K562 (cell line): ENCODE data around the gene ABCB10. TPM values are rescaled to one million over a fixed set of nuclear protein-coding genes. Genes with fewer than 3 reads are reported as not detected.

ENCODE experiments used
- ATAC-seq: fragments of 200-7000 bp; cut with Tn5 transposase; 3 replicates; pipeline ENCODE4 v1.9.1; 2020; ENCODE audit warnings: moderate library complexity
- BruUV-seq: library from RNA; stranded (reverse); fragments of 400-500 nt; replicated peaks from 2 replicates; lab custom pipeline; 2021; lab: Mats Ljungman, UMichigan
- CTCF ChIA-PET: fragments of 300-600 bp; formaldehyde crosslinking; extraction: SDS; loops from one replicate; lab custom pipeline; 2021; ENCODE audit warnings: low intra/inter-chr PET ratio; lab: Yijun Ruan, JAX
- POLR2A ChIA-PET: fragments of 300-600, 350-650 bp; sonication (Branson Sonifier 250); formaldehyde crosslinking; extraction: SDS; loops from one replicate; lab custom pipeline; 2021; ENCODE audit warnings: antibody characterized with exemption, inconsistent platforms; lab: Yijun Ruan, JAX
- DNase-seq, 4 experiments: peaks; one replicate each; pipeline versions ENCODE4 v3.0.0 to v3.0.0-alpha.2; 2011 to 2018; ENCODE audit warnings: low spot score in 3 of 4, mixed read lengths in 3 of 4; ENCODE audit errors: extremely low read depth in 1 of 4
- FAIRE-seq: peaks from 2 replicates; lab custom pipeline; 2011; peaks lifted over from hg19 to GRCh38; lab: Jason Lieb, UNC
- H2AFZ ChIP-seq: 2 replicates; pipeline ENCODE4 v1.6.0; 2011; ENCODE audit warnings: low read depth, low read length, control low read depth, inconsistent platforms
- H3K27ac ChIP-seq: fragments of 200-600 bp; 3 replicates; pipeline ENCODE4 v1.8.0; 2011; ENCODE audit warnings: low read depth, mild to moderate bottlenecking, control low read depth, inconsistent platforms, low read length, moderate library complexity, mixed read lengths; ENCODE audit errors: extremely low read depth
- H3K27me3 ChIP-seq, 2 experiments: fragments of 300-600 bp in 1 of 2; 2 replicates in 1 of 2; 3 replicates in 1 of 2; pipeline versions ENCODE4 v1.6.0 to v1.8.0; 2011; ENCODE audit warnings: inconsistent platforms in 2 of 2, low read length in 2 of 2, mild to moderate bottlenecking in 1 of 2, mixed read lengths in 1 of 2, moderate library complexity in 1 of 2; ENCODE audit not compliant: control insufficient read depth in 2 of 2, insufficient read depth in 2 of 2
- H3K36me3 ChIP-seq: fragments of 300-600 bp; 3 replicates; pipeline ENCODE4 v1.8.0; 2011; ENCODE audit warnings: mild to moderate bottlenecking, low read length, inconsistent platforms; ENCODE audit not compliant: control insufficient read depth, insufficient read depth
- H3K4me1 ChIP-seq, 2 experiments: fragments of 200-600 bp in 1 of 2; replicated peaks in 1 of 2; 2 replicates in 1 of 2; 3 replicates in 1 of 2; pipeline versions ENCODE4 v1.5.1 to v1.8.0; 2011; ENCODE audit warnings: inconsistent platforms in 2 of 2, low read length in 2 of 2, mild to moderate bottlenecking in 1 of 2, mixed read lengths in 1 of 2, moderate library complexity in 1 of 2; ENCODE audit not compliant: control insufficient read depth in 2 of 2, insufficient read depth in 2 of 2
- H3K4me2 ChIP-seq: 2 replicates; pipeline ENCODE4 v1.6.1; 2011; ENCODE audit warnings: low read length, control low read depth, inconsistent platforms, mixed read lengths; ENCODE audit not compliant: insufficient read depth
- H3K4me3 ChIP-seq: fragments of 200-600 bp; sonication (generic), shearing (Covaris generic); 2 replicates; pipeline ENCODE4 v1.5.1; 2016; ENCODE audit warnings: control low read depth, inconsistent platforms
- H3K79me2 ChIP-seq: fragments of 200-600 bp; 3 replicates; pipeline ENCODE4 v1.8.0; 2011; ENCODE audit warnings: low read length, inconsistent platforms; ENCODE audit not compliant: control insufficient read depth, insufficient read depth
- H3K9ac ChIP-seq, 2 experiments: 2 replicates each; pipeline versions ENCODE4 v1.6.0 to v1.6.1; 2011; ENCODE audit warnings: low read depth in 2 of 2, low read length in 2 of 2, control low read depth in 1 of 2, inconsistent platforms in 1 of 2, mild to moderate bottlenecking in 1 of 2, mixed read lengths in 1 of 2; ENCODE audit not compliant: insufficient read depth in 1 of 2
- H3K9me1 ChIP-seq: one replicate; pipeline ENCODE4 v1.6.0; 2011; ENCODE audit warnings: inconsistent platforms, mild to moderate bottlenecking, low read length, moderate library complexity; ENCODE audit not compliant: control insufficient read depth, insufficient read depth
- H3K9me3 ChIP-seq: replicated peaks from 2 replicates; pipeline ENCODE4 v1.5.1; 2011; ENCODE audit warnings: low read depth, low read length, inconsistent platforms; ENCODE audit not compliant: control insufficient read depth, insufficient read depth
- H4K20me1 ChIP-seq: replicated peaks from 2 replicates; pipeline ENCODE4 v1.6.1; 2011; ENCODE audit warnings: low read length, inconsistent platforms, mixed read lengths; ENCODE audit not compliant: control insufficient read depth, insufficient read depth
- CREB5 ChIP-seq: fragments of 250-450 bp; sonication (Bioruptor Pico); IDR thresholded peaks from 2 replicates; pipeline ENCODE4 v1.5.0; 2020; ENCODE audit warnings: mild to moderate bottlenecking
- DMBX1 ChIP-seq: fragments of 250-450 bp; sonication (Bioruptor Pico); IDR thresholded peaks from 2 replicates; pipeline ENCODE4 v1.8.0; 2022; ENCODE audit warnings: inconsistent platforms, mild to moderate bottlenecking, moderate library complexity, borderline replicate concordance
- ERF ChIP-seq: fragments of 450-650 bp; formaldehyde crosslinking; IDR thresholded peaks from 2 replicates; pipeline ENCODE4 v1.4.0; 2020; ENCODE audit warnings: mild to moderate bottlenecking, mixed read lengths
- HCFC1 ChIP-seq: IDR thresholded peaks from 2 replicates; pipeline ENCODE4 v1.6.1; 2012; ENCODE audit warnings: low read depth, low read length, improper control_type of control experiment
- HNRNPUL1 ChIP-seq: fragments of 200-400 bp; formaldehyde crosslinking; IDR thresholded peaks from 2 replicates; pipeline ENCODE4 v1.6.1; 2017; ENCODE audit warnings: low read length
- MYBL2 ChIP-seq, 2 experiments: fragments of 450-650 bp in 1 of 2; sonication (generic) in 1 of 2; formaldehyde crosslinking in 1 of 2; IDR thresholded peaks; 2 replicates each; pipeline versions ENCODE4 v1.6.1 to v1.8.1; 2017 to 2022; ENCODE audit warnings: borderline replicate concordance in 1 of 2, inconsistent platforms in 1 of 2, low read depth in 1 of 2, mild to moderate bottlenecking in 1 of 2, missing genetic modification reagents in 1 of 2, moderate library complexity in 1 of 2
- NRF1 ChIP-seq, 2 experiments: fragments of 450-650 bp; IDR thresholded peaks in 1 of 2; conservative IDR thresholded peaks in 1 of 2; 2 replicates each; pipeline ENCODE4 v1.6.1; 2014; ENCODE audit warnings: mild to moderate bottlenecking in 2 of 2
- RERE ChIP-seq: sonication (generic); formaldehyde crosslinking; IDR thresholded peaks from 2 replicates; pipeline ENCODE4 v1.8.0; 2023; ENCODE audit warnings: missing genetic modification reagents, mild to moderate bottlenecking, borderline replicate concordance
- TAF1 ChIP-seq: IDR thresholded peaks from 2 replicates; pipeline ENCODE4 v1.6.1; 2011; ENCODE audit warnings: mild to moderate bottlenecking, low read length, moderate library complexity; ENCODE audit not compliant: insufficient read depth, control insufficient read depth, severe bottlenecking; ENCODE audit errors: extremely low read depth
- ZKSCAN8 ChIP-seq: fragments of 200-800 bp; sonication (Bioruptor generic); IDR thresholded peaks from 2 replicates; pipeline ENCODE4 v1.6.1; 2016; ENCODE audit warnings: missing genetic modification characterization, missing compliant biosample characterization
- WGBS: fragments of 100-300 bp; shearing (Covaris generic); methylation state at CpG from one replicate; pipeline ENCODE4 v1.1.6; 2016; ENCODE audit warnings: low coverage, mixed read lengths; ENCODE audit not compliant: insufficient coverage; ENCODE audit errors: missing lambda C conversion rate; 5-methylcytosine and 5-hydroxymethylcytosine counted together
- in situ Hi-C: fragments of 300-500 bp; cut with MboI; formaldehyde crosslinking; loops from 4 replicates; pipeline ENCODE4 v1.15.0; 2018; ENCODE audit warnings: inconsistent platforms, mixed read lengths
- intact Hi-C: fragments of 100-400 bp; cut with micrococcal nuclease; formaldehyde crosslinking; loops from 2 replicates; pipeline ENCODE4 v1.14.2; 2022
- polyA plus RNA-seq, 8 experiments: library from polyadenylated mRNA; depleted of rRNA in 4 of 8; stranded (reverse) in 5 of 8; unstranded in 3 of 8; fragments of >200 nt; fragmentation: Nextera tagmentation in 2 of 8; fragmentation: Illumina TruSeq in 1 of 8; extraction: Ambion mirVana in 2 of 8; extraction: Trizol in 1 of 8; gene quantifications; 2 replicates each; pipeline versions ENCODE4 v1.2.1 to v1.2.3, GENCODE V29; 2011 to 2014; ENCODE audit warnings: inconsistent platforms in 1 of 8, missing spikeins in 1 of 8
- total RNA-seq, 7 experiments: library from RNA; depleted of rRNA in 6 of 7; stranded (reverse); fragments of >200 nt in 6 of 7; fragmentation: Illumina TruSeq in 2 of 7; extraction: Trizol in 2 of 7; gene quantifications; 2 replicates each; pipeline versions ENCODE4 v1.2.1 to v1.2.3, GENCODE V29; 2011 to 2021; ENCODE audit warnings: low replicate concordance in 1 of 7

ABCB10 gene
- total and polyA plus RNA-seq, 9 of the 15 experiments (the other 6 are each of a cell fraction or from before 2014, with no cell fraction given) = 12.4 to 54.8 (median 36.4) TPM

GRCh38 chr1:229508823-229509337, 49.6 kb downstream of the ABCB10 start (continued):
- no peak for TF ChIP-seq TAF1

- peak within 1 kb of the TSS; percentile 96 for H3K4me3 ChIP-seq
- peaks cover 15% of the 10 kb centered on the region; the same call in 2 of the 3 replicates for H3K36me3 ChIP-seq
- peak within 1 kb of the TSS; percentile 95 to 97 for H3K9ac ChIP-seq
- TSS peak; percentile 97 for BruUV-seq
- ATAC-seq = peak; percentile 96
- H3K79me2 ChIP-seq = peaks cover 29% of the 10 kb centered on the region
- H3K9me1 ChIP-seq = no peaks in the 10 kb centered on the region
- H3K4me1 ChIP-seq = peaks cover 6 to 14% of the 10 kb centered on the region in 2 experiments; a peak in 3 of 5 replicates
- under 1% methylated on average over 62 of the region's 65 CpGs for WGBS
- DNase-seq = peak; percentile 98 to 100 (median 98)
- H3K27ac ChIP-seq = peak within 1 kb of the TSS; percentile 97
- no peaks in the 10 kb centered on the region for H3K27me3 ChIP-seq
- peak; percentile 94 for FAIRE-seq
- CTCF ChIA-PET = no interaction called here
- H3K9me3 ChIP-seq = no peaks in the 10 kb centered on the region
- POLR2A ChIA-PET = interaction anchor here (0.6 to 6.0 kb wide), 25 partner anchors 10 to 1018 kb away, joined by 3 to 45 read pairs (median 3); partner anchors contain the start of genes ABCB10 and RAB4A
- no peaks in the 10 kb centered on the region for H4K20me1 ChIP-seq
- intact Hi-C loops (loop anchor here (2.0 to 5.0 kb wide), 4 partner anchors 47 to 236 kb away; partner anchors contain the start of genes CCSAP, RAB4A, TAF5L and URB2), in situ Hi-C loops (no loop called here)
- H2AFZ ChIP-seq = peak within 1 kb of the TSS; percentile 100
- H3K4me2 ChIP-seq = peak within 1 kb of the TSS; percentile 99
- TF ChIP-seq CREB5 (CRISPR knock-in tag) (no peak), HCFC1 (peak; percentile 83), ZKSCAN8 (CRISPR knock-in tag) (no peak; the same call in 1 of the 2 replicates), MYBL2 (IDR thresholded peaks at IDR 0.05; ENCODE audit: low read depth) (no peak), MYBL2 (CRISPR knock-in tag; IDR thresholded peaks at IDR 0.05; ENCODE audit: borderline replicate concordance) (no peak), NRF1 (conservative IDR thresholded peaks at IDR 0.05 in 1 of 2, IDR thresholded peaks at IDR 0.05 in 1 of 2) (peak; percentile 80 to 81), DMBX1 (CRISPR knock-in tag) (peak; percentile 39; the same call in 1 of the 2 replicates), ERF (CRISPR knock-in tag) (peak; percentile 40; the same call in 1 of the 2 replicates), RERE (0 out of 2 replicates have a peak, but pooled peaks have one; percentile 55), HNRNPUL1 (no peak)
Measured at GRCh38 chr1:229507951-229508822, 50.3 kb downstream of the ABCB10 start, which contains the start of gene NUP133. Gene NUP133 (minus strand): TSS chr1:229508341. CDS start chr1:229508249, 92 bp downstream.
